ENCODE data around the gene SLC2A4RG.

GRCh38 chr20:63791497-63792156 lies 52.1 kb downstream of the SLC2A4RG start:
- TF ChIP-seq CTCF (IDR thresholded peaks at IDR 0.05): no peak
- TF ChIP-seq EP300 (IDR thresholded peaks at IDR 0.05; ENCODE audit: low read depth): no peak
